Right kidney (tissue), 1 donor: ENCODE results near the gene IQGAP2.

Source experiments
- DNase-seq: peaks from one replicate; pipeline ENCODE4 v3.0.0-alpha.2; 2016

IQGAP2 gene

DNA sequence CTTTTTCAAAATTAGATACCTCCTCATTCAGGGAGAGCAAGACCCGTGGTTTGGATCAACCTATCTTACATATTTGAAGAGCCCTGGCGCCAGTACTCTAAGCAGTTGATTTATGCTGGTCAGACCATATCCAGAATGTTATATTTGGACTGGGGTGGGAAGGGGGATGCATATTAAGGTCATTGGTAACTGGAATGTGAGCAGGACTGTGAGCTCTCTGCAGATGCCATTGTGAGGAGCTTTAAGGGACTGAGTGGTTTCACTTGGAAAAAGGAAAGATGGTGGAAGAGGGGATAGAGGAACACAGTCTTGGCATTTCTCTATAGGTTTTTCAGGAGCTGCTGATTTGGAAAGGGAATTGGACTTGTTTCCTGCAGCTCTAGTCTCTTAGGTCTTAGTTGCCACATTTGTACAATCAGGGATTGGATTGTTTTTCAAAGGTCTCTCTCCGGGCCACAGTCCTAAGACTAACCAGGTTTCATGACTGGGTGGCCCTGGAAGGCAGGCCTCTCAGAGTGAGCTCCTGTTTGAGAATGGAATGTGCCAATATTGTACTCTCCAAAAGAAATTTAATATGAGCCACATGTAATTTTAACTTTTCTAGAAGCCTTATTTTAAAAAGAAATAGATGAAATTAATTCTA, 287.1 kb downstream of the IQGAP2 start:
- no peak for DNase-seq

DNA sequence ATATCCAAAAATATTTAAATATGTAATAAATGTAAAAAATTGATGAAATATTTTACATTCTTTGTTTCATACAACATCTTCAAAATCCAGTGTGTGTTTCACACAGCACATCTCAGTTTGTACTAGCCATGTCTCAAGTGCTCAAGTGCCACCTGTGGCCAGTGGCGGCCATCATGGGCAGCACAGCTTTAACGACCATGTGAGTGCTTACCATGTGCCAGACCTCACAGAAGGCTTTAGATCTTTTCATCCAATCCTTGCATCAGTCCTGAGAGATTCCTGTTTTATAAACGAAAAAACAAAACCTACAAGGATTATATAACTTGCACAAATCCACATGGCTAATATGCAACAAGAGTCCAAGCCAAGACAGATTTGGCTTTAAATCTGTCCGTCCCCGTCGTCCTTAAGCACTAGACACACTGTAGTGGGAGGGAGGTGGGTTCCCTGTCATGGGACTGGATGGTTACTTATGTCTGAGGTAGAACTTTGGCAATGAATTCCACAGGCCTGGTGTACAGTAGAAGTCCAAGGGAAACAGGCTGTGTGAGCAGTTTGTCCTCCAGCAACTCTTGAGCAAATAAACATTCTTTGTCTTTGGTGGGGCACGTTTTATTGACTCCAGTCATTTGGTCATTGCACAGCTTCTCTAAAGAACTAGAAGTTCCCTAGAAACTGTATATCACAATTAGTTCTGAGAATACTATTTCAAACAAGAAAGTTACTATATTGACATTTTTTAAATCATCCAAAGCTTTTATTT, 287.8 kb downstream of the IQGAP2 start:
- DNase-seq = no peak

DNA sequence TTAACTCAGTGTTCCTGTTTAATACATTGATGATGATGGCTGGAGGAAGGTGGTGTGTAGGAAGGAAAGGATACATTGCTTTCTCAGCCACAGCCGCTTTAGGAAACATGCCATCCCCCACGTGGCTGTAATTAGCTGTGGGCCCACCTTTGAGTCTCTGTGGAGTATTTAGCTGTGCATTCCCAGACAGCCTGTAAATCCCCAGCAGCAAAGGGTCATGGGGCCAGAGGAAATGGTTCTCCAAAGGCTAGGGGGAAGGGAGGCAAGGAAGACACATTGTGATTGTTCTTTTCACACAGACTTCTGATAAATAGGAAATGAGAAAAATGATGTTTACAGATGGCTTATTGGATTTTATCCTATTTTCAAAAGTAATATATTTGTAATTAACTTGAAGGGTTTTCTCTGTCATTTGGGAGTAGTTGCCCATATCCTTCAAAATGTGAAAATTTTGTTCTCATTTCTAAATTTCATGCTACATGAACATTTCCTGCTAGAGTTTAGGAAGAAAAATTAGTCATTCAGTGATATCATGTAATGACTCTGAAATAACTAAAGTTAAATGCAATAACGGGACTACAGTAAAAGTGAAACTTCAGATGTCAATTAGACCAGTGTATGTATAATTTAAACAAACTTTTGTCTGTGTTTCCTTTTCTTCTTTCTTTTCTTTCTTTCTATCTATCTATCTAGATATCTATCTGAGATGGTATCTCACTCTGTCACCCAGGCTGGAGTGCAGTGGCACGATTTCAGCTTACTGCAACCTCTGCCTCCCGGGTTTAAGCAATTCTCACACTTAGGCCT, 288.6 kb downstream of the IQGAP2 start:
- no peak for DNase-seq

DNA sequence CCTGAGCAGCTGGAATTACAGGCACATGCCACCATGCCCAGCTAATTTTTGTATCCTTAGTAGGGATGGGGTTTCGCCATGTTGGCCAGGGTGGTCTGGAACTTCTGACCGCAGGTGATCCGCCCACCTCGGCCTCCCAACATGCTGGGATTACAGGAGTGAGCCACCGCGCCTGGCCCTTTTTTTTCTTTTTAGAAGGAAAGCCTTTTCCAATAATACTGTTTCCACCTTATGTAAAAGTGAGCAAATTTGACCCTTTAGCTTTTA, 289.1 kb downstream of the IQGAP2 start:
- no peak for DNase-seq

- DNase-seq = no peak
Observed at GRCh38 chr5:76692651-76693050, 289.6 kb downstream of the IQGAP2 start.

- no peak for DNase-seq
Observed at GRCh38 chr5:76693141-76693540, 290.1 kb downstream of the IQGAP2 start.

GRCh38 chr5:76694317-76694716, 291.2 kb downstream of the IQGAP2 start:
- no peak for DNase-seq

GRCh38 chr5:76695346-76695745, 292.3 kb downstream of the IQGAP2 start:
- DNase-seq = no peak

GRCh38 chr5:76696251-76696650, 293.2 kb downstream of the IQGAP2 start:
- no peak for DNase-seq

- no peak for DNase-seq
Observed at GRCh38 chr5:76697670-76698069, 294.6 kb downstream of the IQGAP2 start.

DNA sequence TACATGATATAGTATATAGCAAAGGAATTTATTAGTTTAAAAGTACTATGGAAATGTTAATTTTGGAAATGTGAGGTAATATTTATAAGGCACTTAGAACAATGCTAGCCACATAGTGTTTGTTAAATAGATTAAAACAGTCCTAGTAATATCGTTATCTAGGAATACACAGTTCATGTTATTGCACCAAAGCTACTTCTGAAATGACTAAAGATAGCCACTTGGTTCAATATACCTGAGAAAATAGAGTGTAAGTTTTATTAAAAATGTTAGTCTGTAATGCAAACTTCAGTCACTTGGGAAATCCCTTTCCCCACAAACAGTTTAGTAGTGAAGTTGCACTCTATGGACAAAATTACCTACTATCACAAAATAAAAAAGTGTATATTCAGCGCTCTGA, 297.5 kb downstream of the IQGAP2 start:
- no peak for DNase-seq

DNA sequence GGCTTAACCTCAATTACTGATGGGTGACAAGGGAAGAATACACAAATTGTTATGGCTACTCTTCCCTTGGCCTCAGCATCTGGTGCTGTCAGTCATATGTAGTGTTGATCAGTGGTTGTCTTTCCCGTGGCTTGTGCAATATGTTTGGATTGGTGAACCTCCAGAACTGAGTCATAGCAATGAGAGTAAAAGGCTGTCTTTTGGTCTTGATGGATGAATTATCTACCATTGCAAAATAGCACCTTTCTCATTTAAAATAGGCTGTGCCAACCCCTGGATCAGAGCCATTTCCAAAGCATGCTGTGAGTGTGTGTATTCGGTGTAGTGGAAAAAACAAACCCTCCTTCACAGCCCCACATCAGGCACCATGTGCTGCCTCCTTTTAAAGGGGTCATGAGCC, 298.2 kb downstream of the IQGAP2 start:
- no peak for DNase-seq

GRCh38 chr5:76703707-76704106, 300.6 kb downstream of the IQGAP2 start:
- DNase-seq = no peak

GRCh38 chr5:76704131-76704663, 301.1 kb downstream of the IQGAP2 start:
- no peak for DNase-seq

DNA sequence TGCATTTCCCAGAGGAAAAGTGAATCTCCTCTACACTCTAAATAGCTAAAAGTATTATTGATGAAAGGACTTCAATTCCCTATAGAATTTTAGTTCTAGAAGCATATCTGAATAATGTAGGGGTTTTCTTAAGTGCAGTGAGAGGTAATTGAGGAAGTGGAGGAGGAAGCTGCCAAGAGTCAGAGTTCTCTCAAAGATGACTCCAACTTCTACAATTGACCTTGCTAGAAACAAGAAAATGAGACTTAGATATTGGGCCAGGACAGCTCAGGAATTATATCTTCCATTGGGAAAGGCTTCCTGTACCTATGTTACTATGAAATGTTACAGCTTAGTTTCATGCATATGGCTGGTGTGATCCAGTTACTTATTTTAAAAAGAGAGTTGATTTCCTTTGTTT, 302.5 kb downstream of the IQGAP2 start:
- no peak for DNase-seq

DNA sequence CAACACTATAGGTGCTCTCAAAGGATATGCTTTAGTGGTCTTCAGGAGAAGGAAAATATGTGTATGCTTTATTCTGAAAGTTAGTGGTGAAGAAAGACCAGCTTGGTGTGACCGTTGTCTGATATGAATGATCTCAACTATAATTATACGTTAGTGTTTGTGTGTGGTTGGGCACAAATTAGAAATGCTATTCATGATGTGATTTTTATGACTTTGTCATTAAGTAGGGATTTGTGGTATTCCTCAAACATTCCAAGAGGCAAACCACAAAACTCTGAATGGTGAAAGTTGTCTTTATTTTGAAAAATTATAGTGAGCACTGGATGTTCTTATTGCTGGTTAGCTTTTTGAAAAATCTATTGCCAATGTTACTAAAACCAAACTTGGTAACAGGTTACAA, 306.7 kb downstream of the IQGAP2 start:
- DNase-seq = no peak

DNA sequence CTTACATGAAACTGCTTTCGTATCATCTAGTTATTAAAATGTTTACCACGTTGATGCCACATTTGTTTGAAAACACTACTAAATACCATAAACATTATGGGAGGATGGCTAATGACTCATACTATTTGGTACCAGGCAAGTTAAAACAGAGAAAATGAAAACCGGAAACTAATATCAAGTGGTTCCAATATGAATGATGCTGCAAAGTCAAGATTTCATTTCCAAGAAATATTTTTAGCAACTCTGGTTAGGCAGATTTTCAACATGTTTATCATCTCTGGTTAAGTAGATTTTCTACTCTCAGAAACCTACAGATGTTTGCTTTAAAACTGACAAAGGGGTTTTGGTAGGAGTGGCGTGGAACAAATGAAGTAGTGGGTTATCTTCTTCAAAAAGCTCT, 307.9 kb downstream of the IQGAP2 start:
- DNase-seq = no peak

- no peak for DNase-seq
Observed at GRCh38 chr5:76714751-76715485, 311.8 kb downstream of the IQGAP2 start.

DNA sequence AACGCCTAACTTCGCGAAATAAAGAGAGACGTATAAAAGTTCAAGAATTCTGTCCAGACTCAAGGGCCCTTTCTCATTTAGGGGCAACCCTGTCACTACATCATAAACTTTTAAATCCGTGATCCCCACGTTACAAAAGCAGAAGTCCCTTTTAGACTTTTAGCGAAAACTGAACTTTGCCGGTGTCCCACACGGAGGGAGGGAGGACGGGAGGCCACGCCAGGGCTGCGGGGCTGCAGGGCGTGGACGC, 312.3 kb downstream of the IQGAP2 start:
- DNase-seq = peak; percentile 87

DNA sequence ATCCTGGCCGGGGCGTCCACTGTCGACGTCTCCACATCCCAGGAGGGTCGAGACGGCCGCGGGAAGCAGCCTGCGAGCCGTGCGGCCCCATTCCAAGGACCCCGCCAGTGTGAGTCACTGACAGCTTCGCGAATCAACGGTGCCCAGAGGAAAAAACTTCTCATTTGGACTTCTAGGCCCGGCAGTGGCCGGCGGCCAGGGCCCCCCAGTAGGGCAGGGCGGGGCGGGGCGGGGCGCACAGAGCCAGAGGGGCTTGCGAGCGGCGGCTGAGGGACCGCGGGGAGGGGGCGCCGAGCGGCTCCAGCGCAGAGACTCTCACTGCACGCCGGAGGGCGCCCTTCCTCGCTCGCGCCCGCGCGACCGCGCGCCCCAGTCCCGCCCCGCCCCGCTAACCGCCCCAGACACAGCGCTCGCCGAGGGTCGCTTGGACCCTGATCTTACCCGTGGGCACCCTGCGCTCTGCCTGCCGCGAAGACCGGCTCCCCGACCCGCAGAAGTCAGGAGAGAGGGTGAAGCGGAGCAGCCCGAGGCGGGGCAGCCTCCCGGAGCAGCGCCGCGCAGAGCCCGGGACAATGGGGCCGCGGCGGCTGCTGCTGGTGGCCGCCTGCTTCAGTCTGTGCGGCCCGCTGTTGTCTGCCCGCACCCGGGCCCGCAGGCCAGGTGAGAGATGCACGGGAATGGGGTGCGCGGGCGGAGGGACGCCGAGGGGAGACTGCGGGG, 312.8 kb downstream of the IQGAP2 start, which contains the start of gene F2R:
Gene F2R, plus strand, starts transcription at position 391 of the 720 bp plus-strand sequence. Its CDS starts 182 bp downstream, at position 573.
- DNase-seq = peak; percentile 94

GRCh38 chr5:76716456-76717157, 313.5 kb downstream of the IQGAP2 start:
- peak; percentile 65 for DNase-seq
